ENCODE data around the gene ITPR1. TPM values are rescaled to one million over a fixed set of nuclear protein-coding genes. Genes with fewer than 3 reads are reported as not detected.

The ITPR1 gene
- total RNA-seq, 2 experiments from 2014 or later, result 84.4 to 104 TPM

- no TSS peak for BruUV-seq (replicated peaks)
- DNase-seq (ENCODE audit: low spot score), result no peak
- ChIA-PET POLR2A (no interaction called here), CTCF (ENCODE audit: unreplicated experiment) (no interaction called here)
- Histone ChIP-seq H3K4me3 (ENCODE audit: low read depth, low read length, poor library complexity, severe bottlenecking) (no peak overlapping the region), H3K9me2 (ENCODE audit: insufficient read depth, low read length) (no peaks in the 10 kb centered on the region), H3K9me3 (ENCODE audit: low read length) (no peaks in the 10 kb centered on the region), H3K79me2 (ENCODE audit: insufficient read depth, low read depth, low read length) (no peaks in the 10 kb centered on the region), H3K27ac (ENCODE audit: low read depth, low read length, poor library complexity, severe bottlenecking) (no peak overlapping the region), H2AFZ (ENCODE audit: low read length) (no peak overlapping the region), H3K4me2 (ENCODE audit: low read length) (no peak overlapping the region), H3K36me3 (ENCODE audit: insufficient read depth, low read length) (no peaks in the 10 kb centered on the region), H3K4me1 (ENCODE audit: insufficient read depth, low read length, poor library complexity, severe bottlenecking) (no peaks in the 10 kb centered on the region), H4K20me1 (ENCODE audit: insufficient read depth, low read length) (no peaks in the 10 kb centered on the region)
- TF ChIP-seq EZH2phosphoT487 (IDR thresholded peaks at IDR 0.05; ENCODE audit: borderline replicate concordance, low read depth, low read length) (no peak), CTCF (conservative IDR thresholded peaks at IDR 0.05; ENCODE audit: low read length) (no peak)
- intact Hi-C loops (cut with micrococcal nuclease; ENCODE audit: unreplicated experiment), result no loop called here
Measured at GRCh38 chr3:4846543-4846942, 353.4 kb downstream of the ITPR1 start.

- H3K27ac ChIP-seq (ENCODE audit: low read depth, low read length, poor library complexity, severe bottlenecking), result no peak overlapping the region
- no peak overlapping the region for H3K4me2 ChIP-seq (ENCODE audit: low read length)
- H3K79me2 ChIP-seq (ENCODE audit: insufficient read depth, low read depth, low read length), result no peaks in the 10 kb centered on the region
- TF ChIP-seq CTCF (conservative IDR thresholded peaks at IDR 0.05; ENCODE audit: low read length), result no peak
- TF ChIP-seq EZH2phosphoT487 (IDR thresholded peaks at IDR 0.05; ENCODE audit: borderline replicate concordance, low read depth, low read length), result no peak
- no TSS peak for BruUV-seq (replicated peaks)
- H3K4me3 ChIP-seq (ENCODE audit: low read depth, low read length, poor library complexity, severe bottlenecking), result no peak overlapping the region
- no peak for DNase-seq (ENCODE audit: low spot score)
- no peaks in the 10 kb centered on the region for H3K4me1 ChIP-seq (ENCODE audit: insufficient read depth, low read length, poor library complexity, severe bottlenecking)
- H4K20me1 ChIP-seq (ENCODE audit: insufficient read depth, low read length), result no peaks in the 10 kb centered on the region
- no peak overlapping the region for H2AFZ ChIP-seq (ENCODE audit: low read length)
- CTCF ChIA-PET (ENCODE audit: unreplicated experiment), result no interaction called here
- H3K36me3 ChIP-seq (ENCODE audit: insufficient read depth, low read length), result no peaks in the 10 kb centered on the region
- POLR2A ChIA-PET, result no interaction called here
- intact Hi-C loops (cut with micrococcal nuclease; ENCODE audit: unreplicated experiment), result no loop called here
- H3K9me3 ChIP-seq (ENCODE audit: low read length), result no peaks in the 10 kb centered on the region
- H3K9me2 ChIP-seq (ENCODE audit: insufficient read depth, low read length), result no peaks in the 10 kb centered on the region
Measured at GRCh38 chr3:4848176-4848825, 355.2 kb downstream of the ITPR1 start.

GRCh38 chr3:4849136-4849535, 356.0 kb downstream of the ITPR1 start:
- Histone ChIP-seq H3K9me3 (ENCODE audit: low read length) (no peaks in the 10 kb centered on the region), H3K4me3 (ENCODE audit: low read depth, low read length, poor library complexity, severe bottlenecking) (no peak overlapping the region), H4K20me1 (ENCODE audit: insufficient read depth, low read length) (no peaks in the 10 kb centered on the region), H3K27ac (ENCODE audit: low read depth, low read length, poor library complexity, severe bottlenecking) (no peak overlapping the region), H3K36me3 (ENCODE audit: insufficient read depth, low read length) (no peaks in the 10 kb centered on the region), H3K79me2 (ENCODE audit: insufficient read depth, low read depth, low read length) (no peaks in the 10 kb centered on the region), H3K4me1 (ENCODE audit: insufficient read depth, low read length, poor library complexity, severe bottlenecking) (no peaks in the 10 kb centered on the region), H3K9me2 (ENCODE audit: insufficient read depth, low read length) (no peaks in the 10 kb centered on the region), H2AFZ (ENCODE audit: low read length) (no peak overlapping the region), H3K4me2 (ENCODE audit: low read length) (no peak overlapping the region)
- no TSS peak for BruUV-seq (replicated peaks)
- POLR2A ChIA-PET, result no interaction called here
- intact Hi-C loops (cut with micrococcal nuclease; ENCODE audit: unreplicated experiment), result no loop called here
- no peak for DNase-seq (ENCODE audit: low spot score)
- CTCF ChIA-PET (ENCODE audit: unreplicated experiment), result no interaction called here
- TF ChIP-seq CTCF (conservative IDR thresholded peaks at IDR 0.05; ENCODE audit: low read length) (no peak), EZH2phosphoT487 (IDR thresholded peaks at IDR 0.05; ENCODE audit: borderline replicate concordance, low read depth, low read length) (no peak)
